HG02798 (cell line): ENCODE data around the gene BIVM.

Source experiments
- ATAC-seq: cut with Tn5 transposase; IDR thresholded peaks from one replicate; pipeline ENCODE4 v1.9.1; 2021; ENCODE audit warnings: mild to moderate bottlenecking; ENCODE audit not compliant: unreplicated experiment, poor library complexity

Gene BIVM

DNA sequence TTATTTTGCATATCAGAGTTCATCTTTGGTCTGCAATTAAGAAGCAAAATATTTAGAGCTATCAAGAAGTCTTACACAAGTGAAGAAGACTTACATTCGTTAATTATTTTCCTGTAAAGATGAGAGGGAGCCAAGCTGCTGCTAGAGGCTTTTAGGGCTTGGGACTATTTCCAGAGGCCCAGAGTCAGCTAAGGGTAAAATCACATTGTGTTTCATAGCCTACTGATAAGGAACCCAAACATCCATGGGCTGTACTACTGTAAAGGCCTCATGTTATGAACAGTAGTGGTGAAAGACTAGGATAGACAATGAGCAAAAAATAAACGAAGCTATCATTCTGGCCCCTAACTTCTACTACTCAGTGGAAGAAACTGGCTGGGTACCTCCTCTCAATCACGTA is 14.4 kb upstream of the BIVM start:
- no peak for ATAC-seq

DNA sequence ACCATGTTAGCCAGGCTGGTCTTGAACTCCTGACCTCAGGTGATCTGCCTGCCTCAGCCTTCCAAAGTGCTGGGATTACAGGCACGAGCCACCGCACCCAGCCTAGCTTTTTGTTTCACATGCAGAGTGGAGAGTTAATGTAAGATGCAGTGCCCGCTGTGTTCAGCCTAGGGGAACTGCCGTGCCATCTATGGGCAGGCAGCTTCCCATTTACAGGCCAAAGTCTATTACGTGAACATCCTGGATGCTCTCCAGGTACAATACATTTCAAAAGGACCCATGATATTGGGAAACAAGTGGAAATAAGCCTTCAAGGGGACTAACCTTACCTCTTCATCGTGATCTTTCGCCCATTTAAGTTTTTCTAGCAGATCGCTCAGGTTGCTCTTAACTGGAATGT is 10.2 kb upstream of the BIVM start:
- no peak for ATAC-seq

DNA sequence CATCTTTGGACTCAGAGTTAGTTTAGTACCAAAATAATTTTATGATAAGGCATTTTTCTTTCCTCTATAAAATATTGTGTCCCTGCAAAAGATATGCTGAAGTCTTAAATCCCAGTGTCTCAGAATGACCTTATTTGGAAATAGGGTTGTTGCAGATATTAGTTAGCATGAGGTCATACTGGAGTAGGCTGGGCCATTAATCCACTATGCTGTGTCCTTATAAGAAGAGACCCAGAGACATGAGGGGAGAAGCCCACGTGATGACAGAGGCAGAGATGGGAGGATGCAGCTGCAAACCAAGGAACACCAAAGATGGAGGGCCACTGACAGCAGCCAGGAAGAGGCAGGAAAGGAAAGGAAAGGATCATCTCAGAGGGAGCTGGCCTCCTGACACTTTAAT is 6.5 kb upstream of the BIVM start:
- no peak for ATAC-seq

DNA sequence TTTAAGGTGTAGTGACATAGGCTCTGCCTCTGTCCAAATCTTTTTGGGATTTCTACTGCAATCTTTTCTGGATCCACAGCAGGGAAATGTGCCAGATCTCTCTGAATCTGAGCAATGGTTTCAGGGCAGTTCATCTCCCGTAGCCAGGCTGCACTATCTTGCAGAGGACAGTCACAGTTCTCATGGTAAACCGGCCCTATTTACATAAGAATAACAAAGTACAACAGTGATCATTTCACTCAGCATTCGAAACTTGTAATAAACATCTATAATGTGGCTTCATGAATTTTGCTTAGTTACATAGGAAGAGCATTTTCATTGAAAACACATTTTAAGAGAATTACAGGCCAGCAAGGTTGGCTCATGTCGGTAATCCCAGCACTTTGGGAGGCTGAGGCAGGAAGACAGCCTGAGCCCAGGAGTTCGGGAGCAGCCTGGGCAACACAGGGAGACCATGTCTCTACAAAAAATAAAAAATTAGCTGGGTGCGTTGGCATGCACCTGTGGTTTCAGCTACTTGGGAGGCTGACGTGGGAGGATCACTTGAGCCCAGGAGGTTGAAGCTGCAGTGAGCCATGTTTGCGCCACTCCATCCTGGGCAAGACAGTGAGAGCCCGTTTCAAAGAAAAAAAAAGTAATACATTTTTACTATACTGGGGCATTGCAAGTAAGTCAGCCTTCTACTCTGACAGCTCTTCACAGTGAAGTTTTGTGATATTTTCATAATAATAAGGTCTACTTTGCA is 5.1 kb upstream of the BIVM start:
- ATAC-seq = no peak

DNA sequence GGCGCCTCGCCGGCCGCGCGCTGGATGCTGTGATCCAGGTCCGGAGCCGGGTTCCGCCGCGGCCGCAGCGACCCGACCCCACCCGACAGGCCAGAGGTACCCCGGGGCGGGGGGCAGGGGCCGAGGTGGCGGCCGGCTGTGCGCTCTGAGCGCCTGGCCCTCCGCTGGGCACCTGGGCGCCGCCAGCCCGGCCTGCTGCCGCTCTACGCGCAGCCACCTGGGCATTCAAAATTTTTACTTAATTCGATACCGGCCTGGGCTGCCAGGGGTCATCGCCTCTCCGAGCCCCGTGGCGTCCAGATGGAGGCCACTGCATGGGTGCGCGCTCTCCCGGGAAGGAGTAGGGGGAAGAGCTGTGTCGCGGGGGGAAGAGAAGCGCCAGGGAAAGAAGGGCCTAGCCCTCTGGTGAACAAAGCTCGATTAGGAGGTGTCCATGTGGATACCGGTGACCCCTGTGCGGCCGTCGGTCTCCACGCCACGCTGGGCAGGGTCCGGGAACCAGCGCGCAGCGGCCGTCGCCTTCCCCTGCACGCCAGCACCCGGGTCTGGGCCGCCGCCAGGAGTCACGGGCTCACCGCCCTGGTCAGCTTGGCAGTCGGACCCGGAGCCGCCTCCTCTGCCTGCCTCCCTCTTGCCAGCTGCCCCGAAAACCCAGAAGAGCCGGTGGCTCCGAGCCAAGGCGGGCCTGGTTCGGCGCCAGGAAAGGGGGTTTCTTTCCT is 666 bp downstream of the BIVM start:
- peak; percentile 12 for ATAC-seq

DNA sequence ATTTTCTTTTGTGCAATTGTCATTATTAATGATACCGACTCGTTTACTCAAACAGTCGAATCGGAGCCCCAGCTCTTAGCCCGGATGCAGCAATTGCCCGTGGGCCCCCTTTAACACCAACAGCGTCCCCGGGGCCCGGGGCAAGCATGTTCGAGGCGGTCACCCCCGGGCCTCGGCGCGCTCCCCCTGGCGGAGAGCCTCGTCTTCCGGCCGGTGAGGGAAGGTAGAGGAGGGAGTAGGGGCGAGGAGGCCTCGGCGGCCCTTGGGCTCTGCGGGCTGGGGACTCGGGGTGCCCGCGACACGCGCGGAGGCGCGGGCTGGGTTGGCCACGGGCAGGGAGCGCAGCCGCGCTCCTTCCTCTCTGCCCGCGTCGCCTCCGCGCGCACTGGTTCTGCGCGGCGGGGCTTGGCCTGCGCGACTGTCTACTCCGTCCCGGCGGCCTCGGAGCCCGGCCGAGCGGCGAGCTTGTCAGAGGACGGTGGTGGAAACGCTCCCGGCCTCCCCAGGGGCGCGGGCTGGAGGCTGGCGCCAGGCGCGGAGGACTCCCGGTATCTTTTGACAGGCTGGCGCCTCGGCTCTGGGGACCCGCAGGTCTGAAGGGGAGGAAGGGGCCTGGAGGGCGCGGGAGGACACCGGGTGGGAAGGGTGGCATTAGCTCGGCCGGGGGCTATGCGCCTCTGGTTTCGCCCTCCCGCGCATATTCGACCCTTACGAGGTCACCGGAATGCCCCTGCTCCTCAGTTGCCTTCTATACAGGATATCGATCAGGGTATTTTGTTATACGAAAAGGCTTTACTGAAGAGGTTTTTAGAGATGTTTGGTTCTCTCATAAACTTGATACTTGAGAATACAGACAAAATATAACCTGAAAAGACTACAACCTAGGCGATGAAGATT is 1.5 kb downstream of the BIVM start:
- peak; percentile 86 for ATAC-seq

DNA sequence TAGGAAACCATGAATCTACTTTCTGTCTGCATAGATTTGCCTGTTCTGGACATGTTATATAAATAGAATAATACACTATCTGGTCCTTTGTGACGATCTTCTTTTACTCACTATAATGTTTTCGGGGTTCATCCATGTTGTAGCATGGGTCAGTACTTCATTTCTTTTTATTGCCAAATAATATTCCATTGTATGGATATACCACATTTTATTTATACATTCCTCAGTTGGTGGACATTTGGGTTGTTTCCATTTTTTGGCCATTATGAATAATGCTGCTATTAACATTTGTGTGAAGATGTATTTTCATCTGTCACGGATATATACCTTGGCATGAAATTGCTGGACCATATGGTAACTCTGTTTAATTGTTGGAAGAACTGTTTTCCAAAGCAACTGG is 6.8 kb downstream of the BIVM start:
- ATAC-seq = no peak

DNA sequence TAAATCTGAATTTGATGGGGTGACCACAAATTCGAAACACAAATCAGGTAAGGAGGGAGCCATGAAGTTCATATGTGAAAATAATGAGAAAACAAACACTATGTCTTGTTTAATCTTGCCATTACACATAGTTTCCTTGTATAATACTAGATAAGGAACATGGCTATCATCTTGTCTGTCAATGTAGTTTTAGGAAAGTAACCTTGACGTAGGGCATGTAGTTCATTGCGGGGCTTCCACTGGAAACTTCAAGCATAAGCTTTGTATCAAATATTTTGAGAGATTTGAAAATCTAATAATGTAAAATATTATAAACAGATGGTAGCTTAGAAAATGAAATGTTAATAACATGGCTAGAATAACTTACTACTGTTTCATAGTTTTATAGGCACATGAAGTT is 8.8 kb downstream of the BIVM start:
- no peak for ATAC-seq

DNA sequence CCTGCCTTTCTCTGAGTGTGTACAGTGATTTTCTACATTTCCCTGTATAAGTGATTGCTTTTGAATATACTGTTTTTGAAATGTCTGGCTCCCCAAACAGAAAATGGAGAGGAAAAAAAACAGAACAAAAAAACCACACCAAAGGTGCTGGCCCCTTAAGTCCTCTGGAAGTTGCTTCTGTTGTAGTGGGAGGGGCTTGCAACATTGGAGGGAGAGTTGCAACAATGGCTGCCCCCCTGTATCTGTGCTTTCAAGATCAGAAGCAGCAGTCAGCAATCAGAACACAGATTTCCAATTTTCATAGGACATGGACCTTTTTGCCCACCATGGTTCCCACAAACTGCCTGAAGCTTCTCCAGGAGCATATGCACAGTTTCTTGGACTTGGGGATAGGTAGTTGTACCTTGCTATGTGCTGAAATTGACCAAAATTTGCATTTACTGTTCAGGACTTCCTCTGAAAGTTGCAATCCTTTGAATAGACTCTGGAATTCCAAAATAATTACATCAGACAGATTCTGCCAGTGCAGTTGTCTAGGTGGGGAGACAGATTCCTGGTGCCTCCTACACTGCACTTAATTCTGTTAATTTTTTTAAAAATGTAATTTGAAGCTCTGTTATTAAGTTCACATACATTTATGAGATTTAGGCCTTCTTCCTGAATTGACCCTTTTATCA is 13.8 kb downstream of the BIVM start:
- no peak for ATAC-seq

DNA sequence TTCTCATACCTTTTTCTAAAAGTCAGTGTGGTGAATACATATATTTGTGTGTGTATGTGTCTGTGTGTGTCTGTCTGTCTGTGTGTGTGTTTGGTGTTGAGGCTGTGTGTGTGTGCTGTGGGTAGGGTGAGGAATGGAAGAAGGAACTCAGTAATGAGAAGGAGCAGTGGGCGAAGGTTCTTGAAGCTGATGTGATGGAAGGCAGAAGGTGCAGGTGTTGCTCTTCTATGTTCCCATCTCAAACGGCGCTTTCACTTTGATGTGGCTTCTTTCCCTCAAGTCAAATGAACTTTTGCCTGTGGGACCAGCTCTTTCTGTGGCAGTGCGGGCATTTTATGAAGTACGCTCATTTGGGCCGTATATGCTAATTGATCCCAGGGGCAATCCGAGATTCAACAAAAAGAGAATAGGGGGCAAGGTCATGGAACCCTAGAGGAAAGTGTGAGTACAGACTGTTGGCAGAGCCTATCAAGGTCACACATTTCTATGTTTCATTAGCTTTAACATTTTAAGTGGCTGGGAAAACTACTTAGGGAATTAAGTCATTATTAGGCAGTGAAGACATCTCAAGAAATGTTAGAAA is 15.2 kb downstream of the BIVM start:
- ATAC-seq = peak; percentile 73

DNA sequence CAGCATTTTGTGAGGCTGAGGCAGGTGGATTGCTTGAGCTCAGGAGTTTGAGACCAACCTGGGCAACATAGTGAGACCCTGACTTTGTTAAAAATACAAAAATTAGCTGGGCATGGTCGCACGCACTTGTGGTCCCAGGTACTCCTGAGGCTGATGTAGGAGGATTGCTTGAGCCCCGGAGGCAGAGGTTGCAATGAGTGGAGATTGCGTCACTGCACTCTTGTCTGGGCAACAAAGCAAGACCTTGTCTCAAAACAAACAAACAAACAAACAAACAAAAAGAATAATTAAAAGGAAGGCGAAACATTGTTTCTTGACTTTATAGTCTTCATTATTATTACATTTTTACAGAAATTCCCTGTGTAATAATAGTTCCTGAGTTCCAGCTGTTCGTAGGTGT is 15.9 kb downstream of the BIVM start:
- no peak for ATAC-seq

DNA sequence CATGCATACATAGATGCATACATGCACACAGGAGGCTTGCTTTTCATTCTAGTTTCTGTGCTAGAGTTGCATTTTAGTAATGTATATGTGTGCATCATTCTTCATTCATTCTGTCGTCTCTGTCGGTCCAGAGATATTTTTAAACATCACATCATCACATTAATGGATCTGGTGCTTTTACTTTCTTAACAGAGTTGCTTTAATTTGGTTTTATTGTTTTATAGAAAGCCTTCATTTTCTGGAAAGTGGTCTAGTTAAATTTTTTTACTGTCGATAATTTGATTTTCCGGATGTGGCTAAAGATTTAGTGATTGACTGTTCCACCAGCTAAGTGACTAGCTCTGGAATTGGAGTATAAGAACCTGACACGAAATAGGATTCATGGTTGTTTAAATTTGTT is 16.9 kb downstream of the BIVM start:
- ATAC-seq = no peak

DNA sequence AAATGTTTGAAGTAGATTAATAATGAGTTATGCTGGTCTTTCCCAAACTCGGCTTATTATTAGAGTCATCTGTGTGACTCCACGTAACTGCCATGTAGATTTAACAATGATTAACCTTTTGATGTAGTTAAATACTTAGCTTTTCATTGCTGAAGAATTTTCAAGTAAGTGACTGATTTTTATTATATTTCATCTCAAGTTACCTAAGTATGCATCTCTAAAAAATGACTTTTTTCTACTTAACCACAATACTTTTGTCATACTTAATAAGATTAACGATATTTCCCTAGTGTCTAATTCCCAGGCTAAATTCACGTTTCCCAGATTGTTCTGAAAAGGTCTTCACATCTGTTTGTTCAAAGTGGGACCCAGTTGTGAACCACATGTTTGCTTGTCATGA is 17.8 kb downstream of the BIVM start:
- no peak for ATAC-seq

DNA sequence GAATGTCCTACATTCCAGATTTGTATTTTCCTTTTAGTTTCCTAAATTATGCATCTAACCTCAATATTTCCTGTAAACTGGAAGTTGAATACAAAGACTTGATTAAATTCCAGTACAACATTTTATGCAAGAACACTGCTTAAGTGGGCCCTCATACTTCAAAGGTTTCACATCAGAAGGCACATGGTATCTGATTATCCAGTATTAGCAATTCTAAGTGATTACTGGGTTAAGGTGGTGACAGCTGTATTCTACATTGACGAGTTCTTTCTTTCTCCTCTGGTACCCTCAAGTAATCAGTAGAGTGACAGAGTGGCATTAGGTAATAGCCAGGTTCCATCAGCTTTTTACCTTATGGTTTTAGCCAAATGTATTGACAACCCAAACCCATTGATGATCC is 18.3 kb downstream of the BIVM start:
- no peak for ATAC-seq

DNA sequence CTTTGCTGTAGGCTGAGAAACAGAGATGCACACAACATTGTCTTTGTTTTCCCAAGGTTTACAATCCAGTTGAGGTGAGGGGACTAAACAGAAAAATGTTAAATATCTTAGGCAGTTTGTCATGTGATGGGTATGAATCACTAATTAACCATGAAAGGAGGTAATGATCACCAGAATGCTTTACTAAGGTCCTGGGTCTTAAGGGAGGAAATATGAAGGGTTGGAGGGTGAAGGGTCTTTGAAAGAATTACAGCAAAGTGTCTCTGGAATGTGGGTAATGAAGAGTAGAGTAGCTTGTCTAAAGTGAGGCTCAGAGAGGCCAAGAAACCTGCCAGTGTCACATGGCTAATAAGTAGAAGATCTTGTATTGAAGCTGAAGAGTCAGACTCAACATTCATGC is 19.0 kb downstream of the BIVM start:
- ATAC-seq = no peak

DNA sequence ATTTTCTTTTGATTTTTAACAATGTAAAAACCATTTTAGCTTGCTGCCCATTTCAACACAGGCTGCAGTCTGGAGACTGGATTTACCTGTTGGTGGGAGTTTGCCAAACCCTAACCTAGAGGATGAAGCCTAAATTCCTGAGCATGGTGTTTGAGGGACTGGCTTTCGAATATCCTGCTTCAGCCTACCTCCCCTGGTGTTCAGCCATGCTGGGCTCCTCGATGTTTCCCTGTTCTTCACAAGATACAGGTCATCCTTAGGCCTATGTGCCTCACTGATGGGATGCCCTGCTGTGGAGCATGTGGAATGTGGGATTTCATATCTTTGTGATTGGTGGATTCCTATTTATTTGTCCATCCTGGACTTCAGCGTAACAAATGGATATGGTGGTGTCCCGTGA is 26.5 kb downstream of the BIVM start:
- no peak for ATAC-seq

DNA sequence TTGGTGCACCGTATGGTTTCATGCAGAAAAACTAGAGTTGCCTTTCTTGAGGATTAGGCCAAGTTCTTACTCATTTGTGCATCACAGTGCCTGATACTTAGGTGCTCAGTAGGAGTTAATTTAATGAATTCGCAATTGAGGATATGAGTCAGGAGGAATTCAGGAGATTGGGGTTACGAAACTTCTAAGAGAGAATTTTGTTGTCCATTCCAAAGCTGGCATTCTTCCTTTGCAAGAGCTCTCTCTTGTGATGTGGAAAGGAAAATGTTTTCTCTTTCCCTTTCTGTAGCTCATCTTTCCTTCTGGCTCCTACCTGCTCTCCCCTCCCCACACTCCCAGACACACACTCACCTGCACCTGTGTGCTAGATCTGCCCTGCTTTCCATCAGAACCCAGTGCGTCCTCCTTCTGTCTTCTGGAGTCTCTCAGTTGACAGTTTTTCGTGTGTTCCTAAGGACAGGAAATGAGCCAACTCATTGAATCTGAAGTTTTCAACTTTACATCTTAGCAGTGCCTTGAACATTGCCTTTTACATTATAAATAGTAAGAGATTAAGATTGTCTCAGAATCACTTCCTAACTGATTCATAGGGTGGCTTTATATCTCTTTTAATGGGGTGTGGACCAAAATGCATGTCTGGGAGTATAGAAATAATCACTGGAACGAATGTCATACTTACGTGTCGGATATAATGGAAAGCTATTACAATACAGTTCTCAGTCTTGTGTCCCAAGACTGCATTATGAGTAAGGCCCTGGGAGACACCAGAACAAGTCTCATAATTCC is 27.2 kb downstream of the BIVM start:
- no peak for ATAC-seq

DNA sequence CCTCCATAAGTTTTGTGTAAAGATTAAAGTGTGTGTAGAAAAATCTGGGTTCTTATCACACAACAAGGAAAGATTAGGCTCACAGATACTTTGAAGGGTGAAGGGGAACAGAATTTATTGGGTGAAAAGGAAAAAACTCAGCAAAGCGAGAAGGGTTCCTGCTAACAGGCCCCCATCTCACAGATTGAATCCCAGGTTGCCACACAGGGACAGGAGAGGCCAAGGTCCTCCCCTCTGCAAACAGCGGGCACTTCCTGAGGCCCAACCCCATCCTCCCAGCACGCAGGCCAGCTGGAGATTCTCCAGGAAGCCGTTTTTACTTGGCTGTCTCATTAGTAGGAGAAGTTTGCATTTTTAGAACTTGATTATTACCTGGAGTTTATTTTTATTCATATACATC is 31.7 kb downstream of the BIVM start:
- ATAC-seq = no peak

DNA sequence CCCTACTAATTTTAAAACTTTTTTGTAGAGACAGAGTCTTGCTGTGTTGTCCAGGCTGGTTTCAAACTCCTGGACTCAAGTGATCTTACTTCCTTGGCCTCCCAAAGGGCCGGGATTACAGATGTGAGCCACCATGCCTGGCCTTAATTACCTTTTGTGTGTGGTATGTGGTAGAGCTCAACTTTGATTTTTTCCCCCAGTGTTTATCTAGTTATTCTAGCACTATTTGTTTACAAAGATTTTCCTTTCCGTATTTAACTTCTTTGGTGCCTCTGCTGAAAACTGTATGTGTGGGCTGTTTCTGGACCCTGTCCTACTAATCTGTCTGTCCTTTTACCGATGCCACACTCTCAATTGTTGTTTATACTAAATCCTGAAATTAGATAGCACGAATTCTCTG is 37.6 kb downstream of the BIVM start:
- ATAC-seq = no peak

DNA sequence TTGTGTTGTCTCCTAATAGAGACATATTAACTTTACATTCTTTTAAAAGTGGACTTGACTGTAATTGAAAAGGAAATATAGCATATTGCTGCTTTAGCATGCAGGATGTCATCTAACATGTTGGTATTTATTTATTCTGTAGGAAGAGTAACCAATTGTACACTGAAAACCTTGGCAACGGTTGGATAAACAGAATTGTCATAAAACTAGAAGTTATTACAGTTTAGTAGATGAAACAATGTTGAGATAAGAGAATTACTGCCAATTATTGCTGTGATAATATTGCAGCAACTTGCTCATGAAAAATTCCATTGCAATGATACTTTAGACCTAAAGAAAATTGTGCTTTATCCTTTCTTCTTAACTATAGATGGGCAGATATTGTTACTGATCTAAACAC is 39.4 kb downstream of the BIVM start:
- no peak for ATAC-seq
